ENCODE data around the gene CDKN2C.

- no peak for TF ChIP-seq ZNF114 (tag by site-specific recombination; IDR thresholded peaks at IDR 0.05)
- TF ChIP-seq ZNF610 (tag by site-specific recombination; IDR thresholded peaks at IDR 0.05; ENCODE audit: borderline replicate concordance), result no peak
- TF ChIP-seq CTCF (tag by site-specific recombination; IDR thresholded peaks at IDR 0.05), result no peak
- no peak for TF ChIP-seq ZSCAN5A (tag by site-specific recombination; IDR thresholded peaks at IDR 0.05)
- TF ChIP-seq ZNF548 (tag by site-specific recombination; IDR thresholded peaks at IDR 0.05), result no peak
- no peak for TF ChIP-seq ZNF112 (tag by site-specific recombination; IDR thresholded peaks at IDR 0.05)
Measured at GRCh38 chr1:50986653-50987052, 16.6 kb downstream of the CDKN2C start.

All from HEK293 (cell line).